ENCODE data around the gene TTBK1. TPM values are rescaled to one million over a fixed set of nuclear protein-coding genes. Genes with fewer than 3 reads are reported as not detected.

TTBK1 gene
- total RNA-seq, 1 experiment from 2014 or later = 0.61 TPM

DNA sequence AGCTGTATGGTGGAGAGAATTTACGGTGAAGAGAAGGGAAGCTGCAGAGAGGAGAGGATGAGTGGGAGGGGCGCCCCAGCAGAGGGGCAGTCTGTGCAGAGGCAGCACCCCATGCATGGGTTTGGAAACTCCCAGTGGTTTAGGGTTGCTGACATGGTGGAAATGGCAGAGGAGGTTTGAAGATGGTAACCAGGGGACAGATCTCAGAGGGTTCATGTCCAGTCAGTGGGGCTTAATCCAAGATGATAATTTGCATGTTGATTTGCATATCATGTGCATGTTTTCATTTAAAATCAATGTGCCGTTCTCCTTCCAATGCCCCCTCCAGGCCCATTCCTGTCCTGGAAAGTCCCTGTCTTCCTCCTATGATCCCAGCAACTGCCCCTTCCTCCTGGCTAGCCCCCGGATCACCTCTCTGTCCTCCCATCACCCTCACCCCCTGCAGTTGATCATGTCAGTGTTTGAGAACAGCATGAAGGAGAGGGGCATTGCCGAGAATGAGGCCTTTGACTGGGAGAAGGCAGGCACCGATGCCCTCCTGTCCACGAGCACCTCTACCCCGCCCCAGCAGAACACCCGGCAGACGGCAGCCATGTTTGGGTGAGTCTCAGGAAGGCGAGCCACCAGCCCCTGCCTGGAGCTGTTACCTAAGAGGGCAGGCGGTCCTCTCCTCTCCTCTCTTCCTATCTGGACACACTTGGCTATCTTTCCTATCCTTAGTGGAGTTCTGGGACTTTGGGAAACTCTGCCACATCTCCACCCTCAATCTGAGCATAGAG is 14.3 kb downstream of the TTBK1 start:
- intact Hi-C loops (cut with micrococcal nuclease; ENCODE audit: unreplicated experiment) = no loop called here
- DNase-seq = no peak
- H3K4me1 ChIP-seq = peaks cover 10% of the 10 kb centered on the region
- Mint-ChIP-seq H3K36me3 (ENCODE audit: insufficient read depth, unreplicated experiment) (no peaks in the 10 kb centered on the region), H3K27ac (ENCODE audit: unreplicated experiment) (no peak overlapping the region), H3K4me3 (ENCODE audit: unreplicated experiment) (no peak overlapping the region), H3K27me3 (ENCODE audit: insufficient read depth, unreplicated experiment) (peaks cover 3% of the 10 kb centered on the region), H3K4me1 (ENCODE audit: low read depth, unreplicated experiment) (peaks cover 11% of the 10 kb centered on the region), H3K9me3 (ENCODE audit: unreplicated experiment) (no peaks in the 10 kb centered on the region)
- BruUV-seq (replicated peaks) = no TSS peak
- no peaks in the 10 kb centered on the region for H3K27me3 ChIP-seq (replicated peaks; ENCODE audit: control insufficient read depth, insufficient read depth, low read length)
- H3K36me3 ChIP-seq (ENCODE audit: control insufficient read depth, insufficient read depth, low read length) = no peaks in the 10 kb centered on the region
- no peak overlapping the region for H3K4me3 ChIP-seq (ENCODE audit: low read depth, low read length)
- ChIA-PET CTCF (no interaction called here), POLR2A (no interaction called here)
- no peaks in the 10 kb centered on the region for H3K9me3 ChIP-seq
- TF ChIP-seq, protein P1, sequence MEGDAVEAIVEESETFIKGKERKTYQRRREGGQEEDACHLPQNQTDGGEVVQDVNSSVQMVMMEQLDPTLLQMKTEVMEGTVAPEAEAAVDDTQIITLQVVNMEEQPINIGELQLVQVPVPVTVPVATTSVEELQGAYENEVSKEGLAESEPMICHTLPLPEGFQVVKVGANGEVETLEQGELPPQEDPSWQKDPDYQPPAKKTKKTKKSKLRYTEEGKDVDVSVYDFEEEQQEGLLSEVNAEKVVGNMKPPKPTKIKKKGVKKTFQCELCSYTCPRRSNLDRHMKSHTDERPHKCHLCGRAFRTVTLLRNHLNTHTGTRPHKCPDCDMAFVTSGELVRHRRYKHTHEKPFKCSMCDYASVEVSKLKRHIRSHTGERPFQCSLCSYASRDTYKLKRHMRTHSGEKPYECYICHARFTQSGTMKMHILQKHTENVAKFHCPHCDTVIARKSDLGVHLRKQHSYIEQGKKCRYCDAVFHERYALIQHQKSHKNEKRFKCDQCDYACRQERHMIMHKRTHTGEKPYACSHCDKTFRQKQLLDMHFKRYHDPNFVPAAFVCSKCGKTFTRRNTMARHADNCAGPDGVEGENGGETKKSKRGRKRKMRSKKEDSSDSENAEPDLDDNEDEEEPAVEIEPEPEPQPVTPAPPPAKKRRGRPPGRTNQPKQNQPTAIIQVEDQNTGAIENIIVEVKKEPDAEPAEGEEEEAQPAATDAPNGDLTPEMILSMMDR (IDR thresholded peaks at IDR 0.05; ENCODE audit: insufficient read depth in 1 of 2, low read depth in 1 of 2, low read length in 1 of 2, severe bottlenecking in 1 of 2, unreplicated experiment in 1 of 2) = no peak

DNA sequence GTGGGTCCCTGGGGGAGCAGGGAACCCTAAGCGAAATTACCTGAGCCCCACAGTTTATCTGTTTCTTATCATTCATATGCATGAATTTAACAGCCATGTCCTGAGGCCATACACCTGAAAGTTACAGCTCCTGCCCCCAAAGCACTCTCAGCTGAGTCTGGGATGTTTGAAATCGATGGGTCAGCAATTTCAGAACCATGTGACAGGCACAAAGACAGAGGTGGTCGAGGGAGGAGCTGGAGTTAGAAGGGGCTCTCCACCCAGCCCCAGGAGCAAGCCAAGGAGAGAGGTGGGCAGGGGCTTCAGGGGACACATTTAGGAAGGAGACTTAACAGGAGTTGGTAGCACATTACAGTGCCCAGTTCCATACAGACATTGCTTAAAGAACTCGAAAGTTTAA is 14.9 kb downstream of the TTBK1 start:
- no peak for DNase-seq
- no peak overlapping the region for H3K4me3 ChIP-seq (ENCODE audit: low read depth, low read length)
- peaks cover 16% of the 10 kb centered on the region for H3K4me1 ChIP-seq
- no peaks in the 10 kb centered on the region for H3K27me3 ChIP-seq (replicated peaks; ENCODE audit: control insufficient read depth, insufficient read depth, low read length)
- ChIA-PET POLR2A (no interaction called here), CTCF (no interaction called here)
- H3K27ac Mint-ChIP-seq (ENCODE audit: unreplicated experiment) = no peak overlapping the region
- no peaks in the 10 kb centered on the region for H3K9me3 Mint-ChIP-seq (ENCODE audit: unreplicated experiment)
- H3K4me1 Mint-ChIP-seq (ENCODE audit: low read depth, unreplicated experiment) = peaks cover 11% of the 10 kb centered on the region
- H3K36me3 ChIP-seq (ENCODE audit: control insufficient read depth, insufficient read depth, low read length) = no peaks in the 10 kb centered on the region
- no TSS peak for BruUV-seq (replicated peaks)
- TF ChIP-seq, protein P1 (IDR thresholded peaks at IDR 0.05; ENCODE audit: insufficient read depth in 1 of 2, low read depth in 1 of 2, low read length in 1 of 2, severe bottlenecking in 1 of 2, unreplicated experiment in 1 of 2) = no peak
- H3K36me3 Mint-ChIP-seq (ENCODE audit: insufficient read depth, unreplicated experiment) = no peaks in the 10 kb centered on the region
- intact Hi-C loops (cut with micrococcal nuclease; ENCODE audit: unreplicated experiment) = no loop called here
- no peaks in the 10 kb centered on the region for H3K27me3 Mint-ChIP-seq (ENCODE audit: insufficient read depth, unreplicated experiment)
- H3K4me3 Mint-ChIP-seq (ENCODE audit: unreplicated experiment) = no peak overlapping the region
- no peaks in the 10 kb centered on the region for H3K9me3 ChIP-seq

DNA sequence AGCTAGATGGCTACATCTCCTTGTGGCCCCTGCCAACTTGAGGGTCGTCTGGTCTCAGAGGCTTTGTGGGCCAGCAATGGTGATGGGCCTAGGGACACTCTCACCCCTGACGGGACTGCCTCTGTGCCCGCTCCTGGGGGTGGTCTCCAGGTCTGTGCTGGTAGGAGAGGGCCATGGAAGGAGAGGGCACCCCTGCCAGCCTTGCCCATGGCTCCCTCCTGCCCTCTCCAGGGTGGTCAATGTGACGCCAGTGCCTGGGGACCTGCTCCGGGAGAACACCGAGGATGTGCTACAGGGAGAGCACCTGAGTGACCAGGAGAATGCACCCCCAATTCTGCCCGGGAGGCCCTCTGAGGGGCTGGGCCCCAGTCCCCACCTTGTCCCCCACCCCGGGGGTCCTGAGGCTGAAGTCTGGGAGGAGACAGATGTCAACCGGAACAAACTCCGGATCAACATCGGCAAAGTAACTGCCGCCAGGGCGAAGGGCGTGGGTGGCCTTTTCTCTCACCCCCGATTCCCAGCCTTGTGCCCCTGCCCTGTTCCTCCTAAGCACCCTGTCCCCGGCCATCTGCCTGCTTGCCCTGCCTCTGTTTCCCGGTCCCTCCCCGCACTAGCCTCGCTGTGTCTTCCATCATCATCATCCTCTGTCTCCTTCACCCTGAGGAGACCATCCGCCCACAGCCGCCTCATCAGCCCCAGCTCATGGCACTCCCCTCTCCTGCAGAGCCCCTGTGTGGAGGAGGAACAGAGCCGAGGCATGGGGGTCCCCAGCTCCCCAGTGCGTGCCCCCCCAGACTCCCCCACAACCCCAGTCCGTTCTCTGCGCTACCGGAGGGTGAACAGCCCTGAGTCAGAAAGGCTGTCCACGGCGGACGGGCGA is 15.8 kb downstream of the TTBK1 start:
- Histone ChIP-seq H3K4me1 (peaks cover 17% of the 10 kb centered on the region), H3K4me3 (ENCODE audit: low read depth, low read length) (no peak overlapping the region), H3K9me3 (no peaks in the 10 kb centered on the region), H3K36me3 (ENCODE audit: control insufficient read depth, insufficient read depth, low read length) (no peaks in the 10 kb centered on the region), H3K27me3 (replicated peaks; ENCODE audit: control insufficient read depth, insufficient read depth, low read length) (no peaks in the 10 kb centered on the region)
- DNase-seq = no peak
- no peak overlapping the region for H3K4me3 Mint-ChIP-seq (ENCODE audit: unreplicated experiment)
- no TSS peak for BruUV-seq (replicated peaks)
- H3K9me3 Mint-ChIP-seq (ENCODE audit: unreplicated experiment) = no peaks in the 10 kb centered on the region
- TF ChIP-seq, protein P1 (IDR thresholded peaks at IDR 0.05; ENCODE audit: insufficient read depth in 1 of 2, low read depth in 1 of 2, low read length in 1 of 2, severe bottlenecking in 1 of 2, unreplicated experiment in 1 of 2) = no peak
- H3K27me3 Mint-ChIP-seq (ENCODE audit: insufficient read depth, unreplicated experiment) = no peaks in the 10 kb centered on the region
- no peak overlapping the region for H3K27ac Mint-ChIP-seq (ENCODE audit: unreplicated experiment)
- peaks cover 11% of the 10 kb centered on the region for H3K4me1 Mint-ChIP-seq (ENCODE audit: low read depth, unreplicated experiment)
- intact Hi-C loops (cut with micrococcal nuclease; ENCODE audit: unreplicated experiment) = no loop called here
- H3K36me3 Mint-ChIP-seq (ENCODE audit: insufficient read depth, unreplicated experiment) = no peaks in the 10 kb centered on the region
- CTCF ChIA-PET = no interaction called here
- POLR2A ChIA-PET = no interaction called here

All from Caco-2 (cell line).